Keratinocyte (primary cell): ENCODE measurements around the gene SLC39A11. TPM values are rescaled to one million over a fixed set of nuclear protein-coding genes. Genes with fewer than 3 reads are reported as not detected.

ENCODE experiments used
- DNase-seq: peaks from one replicate; pipeline ENCODE4 v3.0.0-alpha.2; 2011; ENCODE audit warnings: low read depth, missing footprints, low spot score
- FAIRE-seq: peaks from 2 replicates; lab custom pipeline; 2011; peaks lifted over from hg19 to GRCh38; lab: Jason Lieb, UNC
- H2AFZ ChIP-seq: 2 replicates; pipeline ENCODE4 v1.6.0; 2012; ENCODE audit warnings: low read length, control low read depth, inconsistent platforms; ENCODE audit not compliant: control insufficient read depth
- H3K27ac ChIP-seq: 2 replicates; pipeline ENCODE4 v1.5.1; 2011; ENCODE audit warnings: low read length; ENCODE audit not compliant: control insufficient read depth, insufficient read depth
- H3K27me3 ChIP-seq: 3 replicates; pipeline ENCODE4 v1.6.0; 2011; ENCODE audit warnings: low read length; ENCODE audit not compliant: control insufficient read depth, insufficient read depth; ENCODE audit errors: extremely low read depth
- H3K36me3 ChIP-seq, 2 experiments: 2 replicates in 1 of 2; 3 replicates in 1 of 2; pipeline ENCODE4 v1.5.1; 2011; ENCODE audit warnings: low read length in 2 of 2, mild to moderate bottlenecking in 1 of 2; ENCODE audit not compliant: control insufficient read depth in 2 of 2, insufficient read depth in 2 of 2; ENCODE audit errors: extremely low read depth in 1 of 2
- H3K4me1 ChIP-seq: 3 replicates; pipeline ENCODE4 v1.5.1; 2011; ENCODE audit warnings: low read length; ENCODE audit not compliant: control insufficient read depth, insufficient read depth; ENCODE audit errors: extremely low read depth
- H3K4me2 ChIP-seq: 3 replicates; pipeline ENCODE4 v1.6.0; 2011; ENCODE audit warnings: low read depth, low read length; ENCODE audit not compliant: control insufficient read depth, insufficient read depth; ENCODE audit errors: extremely low read depth
- H3K4me3 ChIP-seq, 3 experiments: fragments of 200-600 bp in 1 of 3; sonication (generic) in 1 of 3; 2 replicates in 2 of 3; 3 replicates in 1 of 3; pipeline ENCODE4 v1.5.1; 2011 to 2016; ENCODE audit warnings: low read length in 3 of 3, mild to moderate bottlenecking in 3 of 3, control low read depth in 2 of 3, inconsistent platforms in 1 of 3, low read depth in 1 of 3, mixed read lengths in 1 of 3, mixed run types in 1 of 3, moderate library complexity in 1 of 3; ENCODE audit not compliant: control insufficient read depth in 2 of 3, insufficient read depth in 2 of 3; ENCODE audit errors: extremely low read depth in 1 of 3
- H3K79me2 ChIP-seq: 2 replicates; pipeline ENCODE4 v1.6.0; 2012; ENCODE audit warnings: low read length; ENCODE audit not compliant: control insufficient read depth, insufficient read depth
- H3K9ac ChIP-seq: 3 replicates; pipeline ENCODE4 v1.6.0; 2011; ENCODE audit warnings: low read length; ENCODE audit not compliant: control insufficient read depth, insufficient read depth; ENCODE audit errors: extremely low read depth
- H3K9me1 ChIP-seq: 3 replicates; pipeline ENCODE4 v1.6.0; 2011; ENCODE audit warnings: low read length; ENCODE audit not compliant: control insufficient read depth, insufficient read depth; ENCODE audit errors: extremely low read depth
- H3K9me3 ChIP-seq: 2 replicates; pipeline ENCODE4 v1.5.1; 2012; ENCODE audit warnings: low read depth, low read length; ENCODE audit not compliant: control insufficient read depth
- H4K20me1 ChIP-seq: 3 replicates; pipeline ENCODE4 v1.6.0; 2011; ENCODE audit warnings: low read length; ENCODE audit not compliant: control insufficient read depth, insufficient read depth; ENCODE audit errors: extremely low read depth
- EZH2 ChIP-seq: IDR thresholded peaks from one replicate; pipeline ENCODE4 v1.6.1; 2012; ENCODE audit warnings: inconsistent platforms, mild to moderate bottlenecking, low read length, moderate library complexity
- dilution Hi-C: fragments of 300-500 bp; cut with MboI; formaldehyde crosslinking; loops from one replicate; pipeline ENCODE4 v1.7.0; 2020; ENCODE audit warnings: low sequenced_read_pairs; ENCODE audit not compliant: extremely low pct_ligation_motif_present
- polyA plus RNA-seq, 5 experiments: library from polyadenylated mRNA; depleted of rRNA in 3 of 5; stranded (reverse) in 3 of 5; stranded (forward) in 1 of 5; unstranded in 1 of 5; fragments of >200 nt; gene quantifications; 1 replicate in 1 of 5; 2 replicates in 3 of 5; 3 replicates in 1 of 5; pipeline versions ENCODE4 v1.2.1 to v1.2.3, GENCODE V29; 2011 to 2012; ENCODE audit warnings: missing spikeins in 2 of 5, low read depth in 1 of 5, low replicate concordance in 1 of 5
- TF ChIP-seq, protein P1 (sequence below), 3 experiments: IDR thresholded peaks in 1 of 3; conservative IDR thresholded peaks in 1 of 3; optimal IDR thresholded peaks in 1 of 3; 2 replicates in 2 of 3; 3 replicates in 1 of 3; pipeline versions ENCODE3 to v1.5.1; 2011; ENCODE audit warnings: low read length in 3 of 3, mild to moderate bottlenecking in 3 of 3, moderate library complexity in 2 of 3, control low read depth in 1 of 3, inconsistent platforms in 1 of 3; ENCODE audit not compliant: insufficient read depth in 2 of 3; ENCODE audit errors: extremely low read depth in 1 of 3

SLC39A11 gene
- polyA plus RNA-seq, 1 donor (not counting 4 experiments of a cell fraction or from before 2014, with no cell fraction given): 11.5 TPM

GRCh38 chr17:72684405-72685020, 408.0 kb downstream of the SLC39A11 start:
- Histone ChIP-seq H3K4me1 (peaks cover 36% of the 10 kb centered on the region), H3K9me1 (peaks cover 3% of the 10 kb centered on the region), H3K4me2 (peak overlapping the region; percentile 78), H3K27me3 (no peaks in the 10 kb centered on the region), H3K27ac (peak overlapping the region; percentile 48), H3K9me3 (no peaks in the 10 kb centered on the region), H3K79me2 (no peaks in the 10 kb centered on the region), H2AFZ (no peak overlapping the region), H3K9ac (no peak overlapping the region), H4K20me1 (no peaks in the 10 kb centered on the region), H3K4me3 (no peak overlapping the region), H3K36me3 (no peaks in the 10 kb centered on the region)
- TF ChIP-seq, protein P1, sequence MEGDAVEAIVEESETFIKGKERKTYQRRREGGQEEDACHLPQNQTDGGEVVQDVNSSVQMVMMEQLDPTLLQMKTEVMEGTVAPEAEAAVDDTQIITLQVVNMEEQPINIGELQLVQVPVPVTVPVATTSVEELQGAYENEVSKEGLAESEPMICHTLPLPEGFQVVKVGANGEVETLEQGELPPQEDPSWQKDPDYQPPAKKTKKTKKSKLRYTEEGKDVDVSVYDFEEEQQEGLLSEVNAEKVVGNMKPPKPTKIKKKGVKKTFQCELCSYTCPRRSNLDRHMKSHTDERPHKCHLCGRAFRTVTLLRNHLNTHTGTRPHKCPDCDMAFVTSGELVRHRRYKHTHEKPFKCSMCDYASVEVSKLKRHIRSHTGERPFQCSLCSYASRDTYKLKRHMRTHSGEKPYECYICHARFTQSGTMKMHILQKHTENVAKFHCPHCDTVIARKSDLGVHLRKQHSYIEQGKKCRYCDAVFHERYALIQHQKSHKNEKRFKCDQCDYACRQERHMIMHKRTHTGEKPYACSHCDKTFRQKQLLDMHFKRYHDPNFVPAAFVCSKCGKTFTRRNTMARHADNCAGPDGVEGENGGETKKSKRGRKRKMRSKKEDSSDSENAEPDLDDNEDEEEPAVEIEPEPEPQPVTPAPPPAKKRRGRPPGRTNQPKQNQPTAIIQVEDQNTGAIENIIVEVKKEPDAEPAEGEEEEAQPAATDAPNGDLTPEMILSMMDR (optimal IDR thresholded peaks at IDR 0.05 in 1 of 3, IDR thresholded peaks at IDR 0.05 in 1 of 3, conservative IDR thresholded peaks at IDR 0.05 in 1 of 3; ENCODE audit: extremely low read depth in 1 of 3, insufficient read depth in 2 of 3, low read length in 3 of 3): no peak
- no peak for TF ChIP-seq EZH2
- no peak for DNase-seq
- dilution Hi-C loops: no loop called here
- no peak for FAIRE-seq

DNA sequence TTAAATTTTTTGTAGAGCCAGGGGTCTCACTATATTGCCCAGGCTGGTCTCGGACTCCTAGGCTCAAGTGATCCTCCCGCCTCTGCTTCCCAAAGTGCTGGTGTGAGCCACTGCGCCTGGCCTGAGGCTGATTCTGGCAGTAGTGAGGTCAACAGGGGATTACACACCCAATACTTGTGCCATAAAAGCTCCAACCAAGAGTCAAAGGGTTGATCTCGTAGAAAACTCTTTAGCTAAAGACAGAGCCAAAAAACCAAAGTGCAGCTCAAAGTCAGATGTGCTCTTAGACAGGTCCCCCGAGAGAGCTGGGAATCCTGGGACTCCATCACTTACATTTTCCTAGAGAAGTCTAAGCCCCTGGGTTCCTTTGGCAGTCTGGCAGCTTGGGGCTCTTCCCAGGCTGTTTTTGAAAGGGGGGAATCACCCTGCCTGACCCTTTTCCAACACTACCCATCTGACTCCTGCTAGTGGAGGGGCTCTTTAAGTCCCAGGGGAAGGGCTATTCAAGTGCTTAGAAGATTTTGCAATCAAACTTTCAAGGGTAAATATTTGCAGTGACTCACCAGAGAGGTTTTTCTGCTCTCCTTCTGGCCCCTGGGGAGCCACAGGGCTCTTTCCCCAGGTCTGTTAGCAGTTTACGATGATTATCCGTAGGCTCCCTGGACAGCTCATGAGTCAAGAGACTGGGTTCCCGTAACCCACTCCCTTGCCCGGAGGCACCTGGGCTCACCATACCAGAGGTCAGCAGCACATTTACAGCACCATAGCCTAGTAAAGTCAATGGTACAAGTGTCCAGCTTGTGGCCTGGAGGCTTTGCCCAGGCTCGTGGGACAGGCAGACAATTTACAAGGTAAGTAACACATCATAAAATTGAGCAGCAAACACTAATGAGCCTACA, 408.7 kb downstream of the SLC39A11 start:
- Histone ChIP-seq H3K9me3 (no peaks in the 10 kb centered on the region), H3K9ac (peak overlapping the region; percentile 2), H2AFZ (no peak overlapping the region), H3K79me2 (no peaks in the 10 kb centered on the region), H3K27ac (peak overlapping the region; percentile 48), H3K27me3 (no peaks in the 10 kb centered on the region), H3K4me2 (peak overlapping the region; percentile 78), H3K4me1 (peaks cover 35% of the 10 kb centered on the region), H3K4me3 (no peak overlapping the region), H3K9me1 (peaks cover 3% of the 10 kb centered on the region), H4K20me1 (no peaks in the 10 kb centered on the region), H3K36me3 (no peaks in the 10 kb centered on the region)
- TF ChIP-seq, protein P1 (optimal IDR thresholded peaks at IDR 0.05 in 1 of 3, IDR thresholded peaks at IDR 0.05 in 1 of 3, conservative IDR thresholded peaks at IDR 0.05 in 1 of 3; ENCODE audit: extremely low read depth in 1 of 3, insufficient read depth in 2 of 3, low read length in 3 of 3): no peak
- no peak for TF ChIP-seq EZH2
- DNase-seq: peak; percentile 30
- dilution Hi-C loops: no loop called here
- FAIRE-seq: peak; percentile 85
